Measurements from ENCODE around the gene EVI5L. TPM values are rescaled to one million over a fixed set of nuclear protein-coding genes. Genes with fewer than 3 reads are reported as not detected.

Gene EVI5L
- total RNA-seq, 1 donor from 2014 or later: 17.2 TPM

DNA sequence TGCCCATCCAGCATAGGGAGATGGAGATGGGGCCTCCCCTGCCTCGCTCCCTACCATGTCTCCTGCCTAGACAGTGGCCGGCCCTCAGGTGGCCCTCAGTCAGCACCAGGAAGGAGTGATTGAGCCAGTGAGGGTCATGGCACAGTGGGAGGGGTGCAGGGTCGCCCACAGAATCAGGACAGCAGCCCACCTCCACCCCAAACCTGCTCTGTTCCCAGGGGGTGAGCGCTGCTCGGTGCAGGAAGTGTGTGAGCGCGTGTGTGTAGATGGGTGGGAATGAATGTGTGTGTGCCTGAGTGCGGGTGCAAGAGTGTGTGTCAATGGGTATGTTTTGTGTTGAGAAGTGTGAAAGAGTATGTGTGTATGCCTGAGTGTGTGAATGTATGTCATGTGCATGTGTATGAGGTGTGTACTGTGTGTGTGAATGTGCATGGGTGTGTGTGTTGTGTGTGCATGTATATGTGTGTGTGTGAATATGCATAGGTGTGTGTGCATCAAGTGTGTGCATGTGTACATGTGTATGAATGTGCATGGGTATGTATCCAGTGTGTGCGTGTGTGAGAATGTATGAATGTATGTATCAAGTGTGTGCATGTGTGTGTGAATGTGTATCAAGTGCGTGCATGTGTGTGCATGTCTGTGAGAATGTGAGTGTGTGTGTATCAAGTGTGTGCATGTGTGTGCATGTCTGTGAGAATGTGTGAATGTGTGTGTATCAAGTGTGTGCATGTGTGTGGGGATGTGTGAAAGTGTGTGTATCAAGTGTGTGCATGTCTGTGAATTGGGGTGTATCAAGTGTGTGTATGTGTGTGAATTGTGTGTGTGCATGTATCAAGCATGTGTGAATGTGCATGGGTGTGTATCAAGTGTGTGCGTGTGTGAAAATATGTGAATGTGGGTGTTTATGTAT, 12.0 kb downstream of the EVI5L start:
- H3K27ac ChIP-seq: no peak overlapping the region
- no peak overlapping the region for H3K4me3 ChIP-seq
- DNase-seq (ENCODE audit: extremely low spot score in 2 of 2): no peak
- no peaks in the 10 kb centered on the region for H3K36me3 ChIP-seq
- TF ChIP-seq, protein P1, sequence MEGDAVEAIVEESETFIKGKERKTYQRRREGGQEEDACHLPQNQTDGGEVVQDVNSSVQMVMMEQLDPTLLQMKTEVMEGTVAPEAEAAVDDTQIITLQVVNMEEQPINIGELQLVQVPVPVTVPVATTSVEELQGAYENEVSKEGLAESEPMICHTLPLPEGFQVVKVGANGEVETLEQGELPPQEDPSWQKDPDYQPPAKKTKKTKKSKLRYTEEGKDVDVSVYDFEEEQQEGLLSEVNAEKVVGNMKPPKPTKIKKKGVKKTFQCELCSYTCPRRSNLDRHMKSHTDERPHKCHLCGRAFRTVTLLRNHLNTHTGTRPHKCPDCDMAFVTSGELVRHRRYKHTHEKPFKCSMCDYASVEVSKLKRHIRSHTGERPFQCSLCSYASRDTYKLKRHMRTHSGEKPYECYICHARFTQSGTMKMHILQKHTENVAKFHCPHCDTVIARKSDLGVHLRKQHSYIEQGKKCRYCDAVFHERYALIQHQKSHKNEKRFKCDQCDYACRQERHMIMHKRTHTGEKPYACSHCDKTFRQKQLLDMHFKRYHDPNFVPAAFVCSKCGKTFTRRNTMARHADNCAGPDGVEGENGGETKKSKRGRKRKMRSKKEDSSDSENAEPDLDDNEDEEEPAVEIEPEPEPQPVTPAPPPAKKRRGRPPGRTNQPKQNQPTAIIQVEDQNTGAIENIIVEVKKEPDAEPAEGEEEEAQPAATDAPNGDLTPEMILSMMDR (IDR thresholded peaks at IDR 0.05): no peak
- TF ChIP-seq POLR2A (IDR thresholded peaks at IDR 0.05) (no peak), POLR2AphosphoS5 (IDR thresholded peaks at IDR 0.05; ENCODE audit: insufficient read depth in 1 of 2, low read depth in 1 of 2) (no peak)
- intact Hi-C loops (cut with DNase I): no loop called here
- no peaks in the 10 kb centered on the region for H3K9me3 ChIP-seq
- H3K4me1 ChIP-seq: no peaks in the 10 kb centered on the region
- no peaks in the 10 kb centered on the region for H3K27me3 ChIP-seq

DNA sequence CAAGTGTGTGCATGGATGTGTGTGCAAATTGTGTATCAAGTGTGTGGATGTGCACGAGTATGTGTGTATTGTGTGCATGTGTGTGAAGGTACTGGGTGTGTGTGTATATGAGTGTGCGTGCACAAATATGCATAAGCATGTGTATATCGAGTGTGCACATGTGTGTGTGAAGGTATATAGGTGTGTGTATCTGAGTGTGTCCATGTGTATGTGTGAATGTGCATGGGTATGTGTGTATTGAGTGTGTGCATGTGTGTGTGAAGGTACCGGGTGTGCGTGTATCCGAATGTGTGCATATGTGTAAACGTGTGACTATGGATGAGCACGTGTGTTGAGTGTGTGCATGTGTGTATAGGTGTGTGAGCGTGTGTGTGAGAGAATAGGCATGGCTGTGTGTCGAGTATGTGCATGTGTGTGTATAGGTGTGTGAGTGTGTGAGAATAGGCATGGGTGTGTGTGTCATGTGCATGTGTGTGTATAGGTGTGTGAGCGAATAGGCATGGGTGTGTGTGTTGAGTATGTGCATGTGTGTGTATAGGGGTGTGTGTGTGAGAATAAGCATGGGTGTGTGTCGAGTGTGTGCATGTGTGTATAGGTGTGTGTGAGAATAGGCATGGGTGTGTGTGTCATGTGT, 12.8 kb downstream of the EVI5L start:
- H3K9me3 ChIP-seq: no peaks in the 10 kb centered on the region
- no peaks in the 10 kb centered on the region for H3K36me3 ChIP-seq
- no peak for TF ChIP-seq POLR2A (IDR thresholded peaks at IDR 0.05)
- TF ChIP-seq, protein P1 (IDR thresholded peaks at IDR 0.05): no peak
- TF ChIP-seq POLR2AphosphoS5 (IDR thresholded peaks at IDR 0.05; ENCODE audit: insufficient read depth in 1 of 2, low read depth in 1 of 2): no peak
- no peak overlapping the region for H3K4me3 ChIP-seq
- no peak for DNase-seq (ENCODE audit: extremely low spot score in 2 of 2)
- intact Hi-C loops (cut with DNase I): no loop called here
- no peaks in the 10 kb centered on the region for H3K4me1 ChIP-seq
- H3K27me3 ChIP-seq: no peaks in the 10 kb centered on the region
- no peak overlapping the region for H3K27ac ChIP-seq

DNA sequence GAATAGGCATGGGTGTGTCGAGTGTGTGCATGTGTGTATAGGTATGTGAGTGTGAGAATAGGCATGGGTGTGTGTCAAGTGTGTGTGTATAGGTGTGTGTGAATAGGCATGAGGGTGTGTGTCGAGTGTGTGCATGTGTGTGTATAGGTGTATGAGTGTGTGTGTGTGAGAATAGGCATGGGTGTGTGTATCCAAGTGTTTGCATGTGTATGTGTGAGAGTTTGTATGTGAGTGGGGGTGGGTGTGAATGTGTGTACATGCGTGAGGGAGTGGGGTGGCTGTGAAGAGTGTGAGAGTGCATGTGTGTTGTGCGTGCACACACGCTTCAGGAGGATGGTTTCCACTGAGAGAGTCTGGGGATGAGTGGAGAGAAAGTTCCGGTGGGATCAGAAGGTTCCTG, 13.5 kb downstream of the EVI5L start:
- no peaks in the 10 kb centered on the region for H3K36me3 ChIP-seq
- intact Hi-C loops (cut with DNase I): no loop called here

DNA sequence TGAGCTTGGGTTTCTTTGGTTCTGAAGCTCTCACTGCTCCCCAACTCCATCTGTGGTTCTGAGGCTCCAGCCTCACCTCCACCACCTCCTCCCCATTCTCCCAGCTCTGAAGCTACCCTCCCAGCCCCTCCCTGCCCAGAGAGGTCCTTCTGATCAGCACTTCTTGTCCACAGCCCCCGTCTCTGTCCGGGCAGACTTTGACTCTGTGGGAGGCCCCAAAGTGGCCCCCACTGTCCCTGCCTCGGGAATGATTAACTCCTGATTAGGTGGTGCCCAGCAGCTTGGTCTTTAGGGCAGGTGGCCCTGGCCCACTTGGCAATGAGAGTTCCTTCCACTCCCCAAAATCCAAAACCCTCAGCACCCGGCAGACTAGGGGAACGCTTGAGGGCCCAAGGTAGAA, 14.4 kb downstream of the EVI5L start:
- Histone ChIP-seq H3K4me3 (no peak overlapping the region), H3K36me3 (no peaks in the 10 kb centered on the region), H3K27ac (no peak overlapping the region), H3K9me3 (no peaks in the 10 kb centered on the region), H3K27me3 (no peaks in the 10 kb centered on the region), H3K4me1 (no peaks in the 10 kb centered on the region)
- no peak for DNase-seq (ENCODE audit: extremely low spot score in 2 of 2)
- intact Hi-C loops (cut with DNase I): no loop called here
- TF ChIP-seq, protein P1 (IDR thresholded peaks at IDR 0.05): no peak
- TF ChIP-seq POLR2A (IDR thresholded peaks at IDR 0.05) (no peak), POLR2AphosphoS5 (IDR thresholded peaks at IDR 0.05; ENCODE audit: insufficient read depth in 1 of 2, low read depth in 1 of 2) (no peak)

More for the DNA sequence above, 13.5 kb downstream of the EVI5L start:
- Histone ChIP-seq H3K4me1 (no peaks in the 10 kb centered on the region), H3K27ac (no peak overlapping the region), H3K27me3 (no peaks in the 10 kb centered on the region), H3K4me3 (no peak overlapping the region), H3K9me3 (no peaks in the 10 kb centered on the region)
- TF ChIP-seq, protein P1 (IDR thresholded peaks at IDR 0.05): no peak
- TF ChIP-seq POLR2A (IDR thresholded peaks at IDR 0.05) (no peak), POLR2AphosphoS5 (IDR thresholded peaks at IDR 0.05; ENCODE audit: insufficient read depth in 1 of 2, low read depth in 1 of 2) (no peak)
- DNase-seq (ENCODE audit: extremely low spot score in 2 of 2): no peak

DNA sequence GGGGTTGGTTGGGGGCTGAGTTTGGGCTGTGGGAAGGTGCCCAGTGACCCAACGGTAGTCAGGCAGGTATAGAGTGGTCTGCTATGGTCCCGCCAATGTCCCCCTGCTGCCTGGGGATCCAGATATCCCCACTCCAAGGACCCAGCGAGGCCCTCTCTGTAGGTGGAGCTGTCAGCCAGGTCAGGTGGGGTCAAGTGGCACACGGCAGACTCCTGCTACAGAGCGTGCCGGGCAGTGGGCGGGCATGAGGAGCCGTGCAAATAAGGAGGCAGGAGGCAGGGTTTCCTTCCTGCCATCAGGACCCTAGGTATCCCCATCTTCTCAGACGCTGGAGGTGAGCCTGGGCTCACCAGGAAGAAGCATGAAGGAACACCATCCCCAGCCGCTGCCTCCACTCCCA, 14.9 kb downstream of the EVI5L start:
- no peaks in the 10 kb centered on the region for H3K4me1 ChIP-seq
- H3K27me3 ChIP-seq: no peaks in the 10 kb centered on the region
- intact Hi-C loops (cut with DNase I): no loop called here
- H3K4me3 ChIP-seq: no peak overlapping the region
- no peak overlapping the region for H3K27ac ChIP-seq
- no peaks in the 10 kb centered on the region for H3K9me3 ChIP-seq
- TF ChIP-seq, protein P1 (IDR thresholded peaks at IDR 0.05): no peak
- TF ChIP-seq POLR2AphosphoS5 (IDR thresholded peaks at IDR 0.05; ENCODE audit: insufficient read depth in 1 of 2, low read depth in 1 of 2) (no peak), POLR2A (IDR thresholded peaks at IDR 0.05) (no peak)
- DNase-seq (ENCODE audit: extremely low spot score in 2 of 2): no peak
- no peaks in the 10 kb centered on the region for H3K36me3 ChIP-seq
